Measurements from ENCODE around the gene TBC1D26.
A peak's percentile ranks its signal among the peaks of the same experiment; 100 is the strongest.
"Not testable (repeated sequence)": the region's sequence is repeated elsewhere in the genome, so short reads cannot be mapped to it uniquely, and the experiment has no call there.

The TBC1D26 gene

DNA sequence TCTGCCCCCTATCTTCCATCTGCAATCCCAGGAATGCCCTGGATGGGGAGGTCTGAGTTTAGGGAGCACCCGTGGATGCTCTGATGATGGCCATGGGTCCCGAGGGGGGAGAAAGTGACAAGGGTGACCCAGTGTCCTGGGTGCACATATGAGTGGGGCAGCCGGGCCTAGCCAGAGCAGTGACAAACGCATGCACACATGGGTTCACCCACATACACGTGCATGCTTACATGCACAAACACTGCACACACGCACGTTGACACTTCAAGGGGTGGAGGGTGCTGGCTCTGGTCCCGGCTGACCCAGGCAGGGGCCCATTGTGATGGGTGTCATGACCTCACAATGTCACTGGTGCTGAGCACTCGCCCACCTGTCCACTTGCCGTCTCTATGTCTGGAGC lies at the start of gene TBC1D26:
TSS of gene TBC1D26 (plus strand) at position 384 of the 400 bp plus-strand sequence. CDS start 3,066 bp downstream, outside the sequence.
- not testable (repeated sequence) for DNase-seq (ENCODE audit: low spot score)

DNA sequence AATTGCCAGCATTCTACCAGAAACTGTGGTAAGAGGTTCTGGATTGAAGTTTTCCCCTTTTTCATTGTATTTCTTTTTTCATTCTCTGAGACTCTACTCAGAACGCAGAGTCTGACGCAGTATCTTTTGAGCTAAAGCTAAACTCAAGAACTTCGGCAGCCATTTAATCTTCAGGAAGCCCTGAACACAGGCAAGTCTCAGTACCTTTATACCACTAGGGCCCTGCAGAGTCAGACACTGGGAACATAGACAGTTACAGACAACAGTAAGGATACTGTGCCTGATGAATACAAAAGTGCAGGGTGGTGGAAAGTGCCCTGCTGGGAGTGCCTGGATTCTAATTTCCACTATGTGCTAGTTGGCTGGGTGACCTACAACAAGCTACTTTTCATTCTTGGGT lies 48.9 kb upstream of the TBC1D26 start:
- not testable (repeated sequence) for DNase-seq (ENCODE audit: low spot score)

DNA sequence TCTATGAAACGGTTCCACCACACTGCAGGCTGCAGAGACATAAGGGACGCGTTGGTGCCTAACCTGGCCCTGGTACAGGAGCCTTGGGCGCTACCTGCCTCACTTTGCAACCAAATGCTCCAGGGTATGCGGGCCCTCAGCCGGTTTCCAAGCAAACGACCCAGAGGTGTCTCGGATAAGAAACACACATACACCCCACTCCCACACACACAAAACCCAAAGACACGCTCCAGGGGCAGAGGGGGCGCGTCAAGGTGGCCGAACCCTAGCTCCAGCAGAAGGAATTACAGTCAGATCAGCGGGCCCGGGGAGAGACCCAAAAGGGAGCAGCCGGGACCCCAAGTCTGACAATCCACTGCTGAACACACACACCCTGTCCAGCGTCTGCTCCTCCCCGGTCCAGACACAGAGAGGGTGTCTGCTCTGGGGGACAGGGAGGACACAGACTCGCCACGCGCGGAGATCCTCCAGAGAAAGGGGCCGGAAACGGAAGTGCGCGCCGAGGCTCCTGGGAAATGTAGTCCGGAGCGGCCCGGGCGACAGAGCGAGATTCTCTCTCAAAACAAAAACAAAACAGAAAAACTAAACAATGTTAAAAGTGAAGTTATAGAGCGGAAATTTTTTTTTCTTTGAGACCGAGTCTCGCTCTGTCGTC lies 48.1 kb upstream of the TBC1D26 start, which contains the start of gene TRIM16:
TSS of gene TRIM16 (minus strand) at position 488 of the 655 bp plus-strand sequence. CDS start 32,702 bp downstream, outside the sequence.
- peak; percentile 54 for DNase-seq (ENCODE audit: low spot score)

DNA sequence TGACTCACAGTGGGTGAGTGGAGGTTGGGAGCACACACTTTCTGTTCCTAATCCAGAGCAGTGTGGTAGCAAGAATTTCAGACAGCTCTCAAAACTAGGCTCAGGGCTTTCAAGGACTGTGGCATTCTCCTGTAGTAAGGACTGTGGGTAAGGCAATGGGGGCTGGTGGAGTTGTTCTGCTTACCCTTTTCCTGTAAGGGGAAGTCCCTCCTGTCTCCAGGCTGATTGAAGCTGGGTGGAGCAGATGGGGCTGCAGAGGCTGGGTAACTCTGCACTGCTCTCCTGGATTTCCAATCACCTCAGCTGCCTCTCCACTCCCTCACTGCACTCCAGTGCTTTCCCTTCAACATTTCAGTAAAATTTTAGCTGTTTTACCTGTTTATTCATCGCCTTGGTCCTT lies 44.6 kb upstream of the TBC1D26 start:
- not testable (repeated sequence) for DNase-seq (ENCODE audit: low spot score)

DNA sequence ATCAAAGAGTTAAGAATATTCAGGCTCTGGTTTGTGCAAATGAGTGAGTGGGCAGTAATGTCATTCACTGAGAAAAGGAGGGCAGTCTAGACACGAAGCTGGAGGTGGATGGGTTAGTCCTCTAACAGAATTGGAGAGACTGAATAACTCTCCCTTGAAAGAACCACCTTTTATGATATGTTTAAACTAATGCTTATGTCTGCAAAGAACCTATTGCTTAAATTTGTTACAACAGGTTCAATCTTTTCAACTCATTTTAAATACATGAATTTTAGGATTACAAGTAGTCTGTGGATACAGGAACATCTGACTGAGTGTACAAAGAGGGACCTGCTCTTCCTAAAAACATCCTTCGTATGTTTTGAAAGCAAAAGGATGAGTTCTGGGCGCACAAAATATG lies 33.1 kb upstream of the TBC1D26 start:
- DNase-seq (ENCODE audit: low spot score), result not testable (repeated sequence)

DNA sequence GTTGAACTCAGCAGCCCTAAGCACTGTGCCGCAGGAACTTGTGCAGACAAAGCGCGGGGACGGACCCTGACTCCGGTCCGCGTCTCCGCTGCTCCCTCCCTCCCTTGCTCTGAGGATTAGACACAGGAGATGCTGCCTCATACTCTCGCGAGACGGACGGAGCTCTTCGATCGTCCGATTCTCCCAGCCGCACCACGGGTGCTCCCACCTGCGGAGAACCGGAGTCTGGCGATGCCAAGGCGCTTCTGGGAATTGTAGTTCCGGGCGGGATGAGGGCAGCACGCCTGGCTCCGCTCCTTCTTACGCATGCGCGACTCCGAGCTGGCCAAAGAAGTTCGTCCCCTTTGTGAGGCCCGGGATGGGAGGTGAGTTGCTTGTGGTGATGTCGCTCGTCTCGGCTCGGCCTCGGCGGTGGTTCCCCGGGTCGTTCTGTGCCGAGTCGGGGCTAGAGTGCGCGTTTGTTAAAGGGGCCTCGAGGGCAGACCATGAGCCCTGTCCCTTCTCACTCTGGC lies 32.6 kb upstream of the TBC1D26 start, which contains the start of gene ZNF286A:
TSS of gene ZNF286A (plus strand) at position 340 of the 512 bp plus-strand sequence. CDS start 578 bp downstream, outside the sequence.
- peak; percentile 72 for DNase-seq (ENCODE audit: low spot score)

DNA sequence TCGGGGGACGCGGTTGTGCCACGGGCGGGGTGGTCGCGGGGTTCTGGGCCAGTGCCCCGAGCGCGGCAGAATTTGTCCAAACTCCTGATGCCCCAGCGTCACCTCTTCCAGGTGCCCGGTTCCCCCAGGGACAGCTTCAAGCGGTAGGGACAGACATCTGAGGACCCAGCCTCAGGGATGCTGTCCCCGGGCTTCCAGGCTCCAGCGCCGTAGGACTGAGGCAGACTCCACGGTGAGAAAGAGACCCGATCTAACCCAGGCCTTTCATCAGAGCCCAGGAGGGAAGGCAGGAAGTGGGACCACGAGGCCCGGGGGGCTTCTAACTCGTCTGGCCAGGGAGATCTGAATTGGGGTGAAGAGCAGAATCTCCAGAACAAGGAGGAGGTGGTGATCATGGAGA lies 32.1 kb upstream of the TBC1D26 start:
- not testable (repeated sequence) for DNase-seq (ENCODE audit: low spot score)

DNA sequence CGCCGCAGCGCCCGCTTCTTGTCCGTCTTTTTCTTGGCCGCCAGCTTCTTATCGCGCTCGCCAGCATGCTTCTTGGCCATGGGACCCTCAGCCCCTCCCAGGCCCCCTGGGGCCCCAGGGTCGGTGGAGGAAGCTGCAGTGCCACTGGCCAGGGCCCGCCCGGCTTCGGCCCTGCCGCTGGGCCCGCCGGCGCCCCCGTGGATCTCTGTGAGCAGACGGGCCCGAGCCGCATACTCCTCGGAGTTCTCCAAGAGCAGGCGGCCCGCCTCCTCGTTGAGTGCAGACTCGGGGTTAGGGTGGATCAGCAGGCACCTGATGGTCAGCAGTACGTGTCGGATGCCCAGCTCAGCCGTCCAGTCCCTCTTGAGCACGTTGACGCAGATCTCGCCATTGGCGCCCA lies 27.8 kb upstream of the TBC1D26 start:
- DNase-seq (ENCODE audit: low spot score), result not testable (repeated sequence)

DNA sequence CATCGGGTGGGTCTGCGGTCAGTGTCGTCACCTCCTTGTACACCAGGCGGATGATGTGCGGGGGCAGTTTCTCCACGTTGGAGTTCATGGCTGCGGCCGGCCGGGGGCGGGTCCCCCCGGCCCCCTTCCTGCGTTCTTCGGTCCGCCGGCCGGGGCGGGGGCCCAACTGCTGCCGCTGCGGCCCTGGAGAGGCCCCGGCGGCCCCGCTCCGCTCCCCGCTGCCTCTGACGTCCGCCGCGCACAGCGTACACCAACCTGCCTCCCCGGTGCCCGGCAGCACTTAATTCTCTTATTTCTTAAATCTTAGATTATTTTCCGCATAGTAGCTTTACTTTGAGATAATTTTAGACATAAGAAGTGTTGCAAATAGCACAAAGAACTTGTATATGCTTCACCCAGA lies 27.3 kb upstream of the TBC1D26 start:
- not testable (repeated sequence) for DNase-seq (ENCODE audit: low spot score)

DNA sequence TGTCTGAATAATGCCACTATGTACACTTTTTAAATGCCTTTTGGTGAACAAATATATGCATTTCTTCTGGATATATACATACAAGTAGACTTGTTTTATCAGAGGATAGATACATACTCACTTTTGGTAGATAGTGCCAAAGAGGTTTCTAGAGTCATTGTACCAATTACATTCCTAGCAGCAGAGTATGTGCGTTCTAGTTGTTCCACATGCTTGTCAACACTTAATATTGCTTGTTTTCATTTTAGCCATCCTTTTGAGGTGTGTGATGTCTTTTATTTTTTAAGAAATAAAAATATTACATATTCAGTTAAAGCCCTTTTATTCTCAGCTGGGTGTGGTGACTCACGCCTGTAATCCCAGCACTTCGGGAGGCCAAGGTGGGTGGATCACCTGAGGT lies 23.2 kb upstream of the TBC1D26 start:
- DNase-seq (ENCODE audit: low spot score), result not testable (repeated sequence)

DNA sequence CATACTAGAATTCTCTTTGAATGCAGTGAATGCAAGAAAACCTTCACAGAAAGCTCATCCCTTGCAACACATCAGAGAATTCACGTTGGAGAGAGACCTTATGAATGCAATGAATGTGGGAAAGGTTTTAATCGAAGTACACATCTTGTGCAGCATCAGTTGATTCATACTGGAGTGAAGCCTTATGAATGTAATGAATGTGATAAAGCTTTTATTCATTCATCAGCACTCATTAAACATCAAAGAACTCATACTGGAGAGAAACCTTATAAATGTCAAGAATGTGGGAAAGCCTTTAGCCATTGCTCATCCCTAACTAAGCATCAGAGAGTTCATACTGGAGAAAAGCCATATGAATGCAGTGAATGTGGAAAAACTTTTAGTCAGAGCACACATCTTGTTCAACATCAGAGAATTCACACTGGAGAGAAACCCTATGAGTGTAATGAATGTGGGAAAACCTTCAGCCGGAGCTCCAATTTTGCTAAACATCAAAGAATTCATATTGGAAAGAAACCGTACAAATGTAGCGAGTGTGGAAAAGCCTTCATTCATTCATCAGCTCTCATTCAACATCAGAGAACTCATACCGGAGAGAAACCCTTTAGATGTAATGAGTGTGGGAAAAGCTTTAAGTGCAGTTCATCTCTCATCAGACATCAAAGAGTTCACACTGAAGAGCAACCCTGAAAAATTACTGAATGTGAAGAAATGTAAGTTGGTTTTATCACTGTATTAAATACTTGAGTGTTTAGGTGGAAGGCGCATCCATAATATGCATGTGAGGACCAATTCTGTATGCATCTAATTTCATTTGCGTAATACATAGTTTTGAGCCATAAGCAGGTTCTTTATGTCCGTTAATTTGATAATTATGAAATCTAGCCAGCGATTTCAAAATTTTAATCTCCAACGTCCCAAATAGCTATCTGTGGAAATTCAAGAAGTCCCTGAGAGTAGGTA lies 15.2 kb upstream of the TBC1D26 start:
- not testable (repeated sequence) for DNase-seq (ENCODE audit: low spot score)

DNA sequence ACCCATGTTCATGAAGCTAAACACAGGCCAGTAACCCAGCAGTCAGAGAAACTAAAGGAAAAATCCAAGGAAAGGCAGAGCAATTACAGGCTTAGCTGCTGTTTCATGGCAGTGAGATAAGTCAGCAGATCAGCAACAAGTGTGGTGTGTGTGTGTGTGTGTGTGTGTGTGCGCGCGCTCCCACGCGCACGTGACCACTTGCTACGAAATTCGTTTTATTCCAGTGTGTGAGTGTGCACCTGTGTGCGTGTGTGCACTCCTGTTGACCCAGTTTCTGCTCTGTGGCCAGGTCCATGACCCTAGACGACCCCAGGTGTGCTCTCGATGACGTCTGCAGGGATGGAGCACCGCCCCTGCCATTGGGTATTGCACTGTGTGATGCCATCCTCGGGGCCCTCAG lies 1.5 kb upstream of the TBC1D26 start:
- not testable (repeated sequence) for DNase-seq (ENCODE audit: low spot score)

DNA sequence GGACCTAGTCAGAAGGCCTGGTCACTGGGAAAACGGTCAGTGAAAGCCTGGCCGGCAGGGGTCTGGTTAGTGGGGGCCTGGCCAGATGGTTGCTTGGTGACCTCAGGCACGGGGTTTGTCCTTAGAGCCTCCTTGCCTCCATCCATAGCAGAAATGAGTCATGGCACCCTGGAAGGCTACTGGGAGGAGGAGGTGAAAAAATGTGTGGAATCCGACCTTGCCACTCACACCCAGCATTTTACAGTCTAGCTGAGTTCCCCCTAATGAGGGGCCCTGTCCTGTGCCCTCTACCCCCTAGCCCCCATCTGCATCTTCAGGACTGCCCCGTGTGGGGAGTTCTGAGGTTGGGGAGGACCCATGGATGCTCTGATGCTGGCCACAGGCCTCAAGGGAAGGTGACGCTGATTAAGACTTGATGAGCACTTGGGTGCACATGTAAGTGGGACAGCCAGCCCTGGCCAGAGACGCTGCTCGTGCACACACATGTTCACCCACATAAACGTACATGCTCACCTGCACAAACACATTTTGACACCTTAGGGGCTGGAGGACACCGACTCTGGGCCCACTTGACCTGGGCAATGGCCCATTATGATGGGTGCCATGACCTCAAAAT lies 1.2 kb downstream of the TBC1D26 start:
- not testable (repeated sequence) for DNase-seq (ENCODE audit: low spot score)

DNA sequence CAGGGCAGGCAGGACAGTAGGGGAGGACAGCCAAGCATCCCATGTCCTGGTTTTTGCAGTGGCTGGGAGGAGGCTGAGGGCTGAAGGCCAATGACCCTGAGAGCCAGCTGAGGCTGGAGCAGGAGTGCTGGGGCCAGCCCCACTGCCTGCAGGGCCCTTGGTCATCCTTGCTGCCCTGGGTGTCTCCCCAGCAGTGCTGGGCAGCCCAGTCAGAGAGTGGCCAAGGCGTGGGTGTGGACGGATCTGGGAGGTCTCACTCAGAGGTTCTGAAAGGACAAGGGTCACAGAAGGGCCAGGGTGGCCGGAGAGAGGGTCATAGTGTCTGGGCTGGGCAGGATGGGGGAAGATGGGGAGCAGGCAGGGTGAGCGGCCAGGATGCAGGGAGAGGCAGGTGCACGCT lies 4.5 kb downstream of the TBC1D26 start:
- DNase-seq (ENCODE audit: low spot score), result not testable (repeated sequence)

DNA sequence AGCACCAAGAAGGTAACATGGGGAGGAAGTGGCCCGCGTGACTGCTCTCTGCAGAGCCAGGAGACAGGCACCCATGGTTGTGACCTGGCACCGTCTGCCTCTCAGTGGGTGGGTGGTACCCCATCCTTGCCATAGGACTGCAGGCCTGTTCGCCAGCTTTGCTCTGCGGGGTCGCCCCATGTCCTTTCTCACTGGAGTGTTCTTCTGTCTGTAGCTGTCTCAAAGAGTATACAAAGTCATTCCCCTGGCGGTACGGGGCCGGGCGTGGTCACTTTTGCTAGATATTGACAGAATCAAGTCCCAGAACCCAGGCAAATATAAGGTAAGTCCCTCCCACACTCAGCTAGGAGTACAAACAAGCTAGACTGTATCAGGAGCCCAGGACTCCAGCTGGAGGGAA lies 6.0 kb downstream of the TBC1D26 start:
- DNase-seq (ENCODE audit: low spot score), result no peak

DNA sequence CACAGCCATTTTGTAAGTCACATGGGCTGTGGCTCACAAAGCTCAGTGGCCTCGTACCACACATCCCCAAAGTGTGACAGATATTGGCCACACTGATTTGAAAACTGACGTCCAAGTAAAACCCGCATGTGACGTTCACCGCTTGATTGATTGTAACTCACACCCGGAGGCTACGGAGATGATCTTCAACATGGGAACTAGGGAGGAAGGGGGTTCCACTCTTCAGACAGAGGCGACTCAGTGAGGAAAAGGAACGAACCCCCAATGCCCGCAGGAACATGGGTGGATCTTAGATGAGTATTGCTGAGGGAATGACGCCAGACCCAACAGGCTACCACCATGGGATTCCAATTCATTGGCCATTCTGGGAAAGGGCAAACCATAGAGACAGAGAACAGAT lies 7.2 kb downstream of the TBC1D26 start:
- DNase-seq (ENCODE audit: low spot score), result not testable (repeated sequence)

DNA sequence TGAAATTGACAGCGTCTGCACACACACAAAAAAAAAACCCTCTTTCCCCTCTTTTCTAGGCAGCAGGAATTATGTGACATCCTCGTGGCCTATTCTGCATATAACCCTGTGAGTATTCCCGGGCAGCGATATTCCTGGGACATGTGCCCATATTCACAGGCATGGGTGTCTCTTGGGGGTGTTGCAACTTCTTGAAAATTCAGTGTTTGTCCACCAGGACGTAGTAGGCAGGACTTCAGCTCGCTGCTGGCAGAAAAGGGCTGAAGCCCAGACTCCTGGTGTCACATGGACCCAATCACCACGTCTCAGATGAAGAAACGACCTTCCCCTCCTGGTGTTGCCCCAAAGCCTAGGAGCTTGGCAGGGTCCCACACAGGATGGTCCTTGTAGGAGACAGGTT lies 8.0 kb downstream of the TBC1D26 start:
- DNase-seq (ENCODE audit: low spot score), result not testable (repeated sequence)

DNA sequence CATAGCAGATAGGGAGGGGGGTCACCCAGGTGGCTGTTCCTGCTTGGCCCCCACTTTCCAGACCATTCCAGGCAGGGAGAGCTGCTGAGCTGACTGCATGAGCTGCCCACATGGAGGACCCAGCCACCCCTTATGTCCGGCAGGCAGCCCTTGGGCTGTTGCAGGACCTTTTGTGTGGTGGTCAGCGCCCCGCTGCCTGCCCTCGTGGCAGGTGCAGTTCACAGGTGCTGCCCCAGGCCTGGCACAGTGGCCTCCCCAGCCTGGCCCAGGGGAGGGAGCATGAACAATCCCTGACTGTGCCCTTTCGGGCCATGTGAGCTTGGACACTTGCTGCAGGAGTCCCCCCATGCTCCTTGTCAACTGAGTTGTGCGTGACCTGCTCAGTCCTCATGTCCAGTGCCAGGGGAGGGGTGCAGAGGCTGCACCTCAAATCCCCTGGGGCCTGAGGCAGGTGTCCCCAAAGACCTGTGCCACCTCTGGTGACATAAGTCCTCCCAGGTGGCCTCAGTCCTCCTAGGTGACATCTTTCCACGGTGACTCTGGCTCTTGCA lies 8.6 kb downstream of the TBC1D26 start:
- no peak for DNase-seq (ENCODE audit: low spot score)

DNA sequence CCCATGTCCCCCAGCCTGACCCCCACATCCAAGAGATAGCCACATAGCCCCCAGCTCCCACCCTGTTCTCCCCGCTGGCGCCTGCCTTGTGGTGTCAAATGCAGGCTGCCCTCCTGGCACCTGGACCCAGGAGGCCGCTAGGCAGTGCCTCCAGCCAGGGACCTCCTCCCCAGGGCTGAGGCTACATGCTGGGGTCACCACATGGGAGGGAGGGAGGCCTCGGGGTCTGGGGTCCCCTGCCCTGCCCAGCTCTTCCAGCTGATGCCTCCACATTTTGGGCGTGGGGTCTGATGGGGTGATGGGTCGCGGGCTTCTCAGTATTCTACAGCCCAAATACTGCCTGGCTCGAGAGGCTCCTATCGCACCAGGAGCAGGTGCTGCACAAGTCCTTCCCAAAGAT lies 9.5 kb downstream of the TBC1D26 start:
- no peak for DNase-seq (ENCODE audit: low spot score)

DNA sequence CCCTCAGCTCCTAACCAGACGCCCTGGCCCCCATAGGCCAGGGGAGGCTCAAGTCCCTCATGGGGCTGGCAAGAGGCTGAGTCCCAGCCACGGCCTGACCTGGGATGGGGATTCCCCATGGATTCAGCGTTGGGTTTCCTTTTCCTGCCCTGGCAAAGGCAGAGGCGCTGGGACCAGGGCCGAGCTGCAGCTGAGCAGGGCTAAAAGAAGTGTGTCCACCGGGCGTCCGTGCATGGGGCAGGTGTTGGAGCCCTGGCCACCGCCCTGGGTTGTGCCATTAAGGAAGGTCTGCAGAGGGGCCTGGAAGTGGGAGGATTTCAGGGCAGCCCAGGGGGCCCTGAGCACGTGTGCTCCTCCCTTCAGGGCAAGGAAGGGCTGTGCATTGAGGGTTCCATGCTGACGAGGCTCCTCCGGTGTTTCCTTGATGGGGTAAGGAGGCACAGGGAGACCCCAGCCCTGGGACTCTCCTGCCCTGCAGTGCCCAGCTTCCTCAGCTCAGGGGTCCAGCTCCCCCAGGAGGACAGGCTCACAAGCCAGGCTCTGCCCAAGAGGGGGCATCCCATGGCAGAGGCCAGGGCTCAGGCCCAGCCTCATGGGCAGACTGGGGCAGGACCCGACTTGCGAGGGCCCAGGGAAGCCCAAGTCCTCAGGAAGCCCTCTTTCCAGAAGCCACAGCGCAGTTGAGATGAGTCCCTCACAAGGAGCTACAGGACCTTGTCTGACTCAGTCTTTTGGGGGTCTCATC lies 10.1 kb downstream of the TBC1D26 start:
- no peak for DNase-seq (ENCODE audit: low spot score)

DNA sequence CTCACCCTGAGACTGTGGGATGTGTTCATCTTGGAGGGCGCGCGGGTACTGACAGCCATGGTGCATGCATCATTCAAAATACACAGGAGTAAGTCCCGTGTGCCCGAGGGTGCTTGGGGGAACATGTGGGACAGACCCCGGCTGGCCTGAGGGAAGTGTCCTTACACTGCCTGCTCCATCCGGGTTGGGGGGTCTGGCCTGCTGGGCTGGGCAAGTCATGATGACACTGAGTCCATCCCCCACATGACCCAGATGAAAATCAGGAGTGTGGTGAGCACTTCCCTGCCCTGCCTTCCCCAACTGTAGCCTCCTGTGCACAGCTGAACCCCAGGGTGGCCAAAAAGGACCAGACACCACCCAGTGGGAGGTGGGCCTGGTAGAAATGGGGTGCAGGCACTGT lies 10.8 kb downstream of the TBC1D26 start:
- DNase-seq (ENCODE audit: low spot score), result no peak
